D721Med (cell line): ENCODE data around the gene KMT5B.

ENCODE experiments used
- DNase-seq: peaks from one replicate; pipeline ENCODE4 v3.0.0; 2011; ENCODE audit warnings: low spot score; ENCODE audit not compliant: insufficient read length
- FAIRE-seq: peaks from 2 replicates; lab custom pipeline; 2011; peaks lifted over from hg19 to GRCh38; lab: Jason Lieb, UNC
- TF ChIP-seq, protein P1 (sequence below): IDR thresholded peaks from 2 replicates; pipeline ENCODE4 v1.5.1; 2012; ENCODE audit warnings: mild to moderate bottlenecking, control low read depth; ENCODE audit not compliant: insufficient read depth; ENCODE audit errors: missing control alignments

Gene KMT5B

DNA sequence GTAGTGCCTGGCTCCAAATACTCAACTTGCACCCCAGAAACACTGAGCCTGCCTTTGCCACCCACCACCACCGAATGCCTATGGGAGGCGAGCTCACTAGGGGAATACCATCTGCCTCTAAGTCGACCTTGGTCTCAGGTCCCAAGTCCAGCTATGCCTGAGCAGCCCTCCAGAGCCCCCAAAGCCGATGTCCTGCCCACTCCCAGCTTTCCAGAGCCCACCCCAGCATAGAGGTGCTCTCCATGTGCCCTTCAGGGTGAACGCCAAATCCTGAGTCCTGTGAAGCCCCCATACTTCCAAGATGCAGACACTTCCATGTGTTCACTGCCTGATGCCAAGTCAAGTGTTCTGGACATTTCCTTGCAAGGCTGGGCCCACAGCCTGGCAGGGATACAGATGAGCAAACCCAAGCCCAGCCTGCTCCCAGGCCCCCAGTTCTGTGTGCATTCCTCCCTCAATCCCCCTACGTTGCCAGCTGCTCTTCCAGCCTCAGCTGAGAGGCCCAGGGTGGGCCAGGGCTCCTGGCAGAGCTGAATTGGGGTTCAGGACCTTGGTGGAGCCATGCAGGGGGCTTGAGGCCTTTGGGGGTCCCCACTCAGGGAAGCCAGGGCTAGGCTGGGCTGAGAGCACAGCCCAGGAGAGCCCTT lies 2.6 kb upstream of the KMT5B start:
- DNase-seq (no peak), FAIRE-seq (no peak)
- TF ChIP-seq, protein P1, sequence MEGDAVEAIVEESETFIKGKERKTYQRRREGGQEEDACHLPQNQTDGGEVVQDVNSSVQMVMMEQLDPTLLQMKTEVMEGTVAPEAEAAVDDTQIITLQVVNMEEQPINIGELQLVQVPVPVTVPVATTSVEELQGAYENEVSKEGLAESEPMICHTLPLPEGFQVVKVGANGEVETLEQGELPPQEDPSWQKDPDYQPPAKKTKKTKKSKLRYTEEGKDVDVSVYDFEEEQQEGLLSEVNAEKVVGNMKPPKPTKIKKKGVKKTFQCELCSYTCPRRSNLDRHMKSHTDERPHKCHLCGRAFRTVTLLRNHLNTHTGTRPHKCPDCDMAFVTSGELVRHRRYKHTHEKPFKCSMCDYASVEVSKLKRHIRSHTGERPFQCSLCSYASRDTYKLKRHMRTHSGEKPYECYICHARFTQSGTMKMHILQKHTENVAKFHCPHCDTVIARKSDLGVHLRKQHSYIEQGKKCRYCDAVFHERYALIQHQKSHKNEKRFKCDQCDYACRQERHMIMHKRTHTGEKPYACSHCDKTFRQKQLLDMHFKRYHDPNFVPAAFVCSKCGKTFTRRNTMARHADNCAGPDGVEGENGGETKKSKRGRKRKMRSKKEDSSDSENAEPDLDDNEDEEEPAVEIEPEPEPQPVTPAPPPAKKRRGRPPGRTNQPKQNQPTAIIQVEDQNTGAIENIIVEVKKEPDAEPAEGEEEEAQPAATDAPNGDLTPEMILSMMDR: no peak

DNA sequence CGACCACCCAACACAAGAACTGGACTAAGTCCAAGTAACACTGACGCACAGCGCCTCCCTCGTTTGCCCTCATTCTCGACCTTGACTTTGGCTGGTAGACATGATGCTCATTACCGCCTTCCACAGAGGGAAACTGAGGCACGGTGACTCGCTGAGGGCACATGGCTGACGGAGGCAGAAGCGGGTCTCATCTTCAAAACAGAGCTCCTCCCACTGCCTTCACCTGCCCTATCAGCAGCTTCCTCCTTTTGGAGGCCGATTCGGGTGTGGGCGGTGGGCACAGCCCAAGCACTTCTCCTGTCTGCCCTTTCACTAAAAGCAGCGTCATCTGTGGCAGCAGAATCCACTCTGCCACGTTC lies 2.0 kb upstream of the KMT5B start:
- TF ChIP-seq, protein P1: no peak
- no peak for DNase-seq
- FAIRE-seq: no peak

DNA sequence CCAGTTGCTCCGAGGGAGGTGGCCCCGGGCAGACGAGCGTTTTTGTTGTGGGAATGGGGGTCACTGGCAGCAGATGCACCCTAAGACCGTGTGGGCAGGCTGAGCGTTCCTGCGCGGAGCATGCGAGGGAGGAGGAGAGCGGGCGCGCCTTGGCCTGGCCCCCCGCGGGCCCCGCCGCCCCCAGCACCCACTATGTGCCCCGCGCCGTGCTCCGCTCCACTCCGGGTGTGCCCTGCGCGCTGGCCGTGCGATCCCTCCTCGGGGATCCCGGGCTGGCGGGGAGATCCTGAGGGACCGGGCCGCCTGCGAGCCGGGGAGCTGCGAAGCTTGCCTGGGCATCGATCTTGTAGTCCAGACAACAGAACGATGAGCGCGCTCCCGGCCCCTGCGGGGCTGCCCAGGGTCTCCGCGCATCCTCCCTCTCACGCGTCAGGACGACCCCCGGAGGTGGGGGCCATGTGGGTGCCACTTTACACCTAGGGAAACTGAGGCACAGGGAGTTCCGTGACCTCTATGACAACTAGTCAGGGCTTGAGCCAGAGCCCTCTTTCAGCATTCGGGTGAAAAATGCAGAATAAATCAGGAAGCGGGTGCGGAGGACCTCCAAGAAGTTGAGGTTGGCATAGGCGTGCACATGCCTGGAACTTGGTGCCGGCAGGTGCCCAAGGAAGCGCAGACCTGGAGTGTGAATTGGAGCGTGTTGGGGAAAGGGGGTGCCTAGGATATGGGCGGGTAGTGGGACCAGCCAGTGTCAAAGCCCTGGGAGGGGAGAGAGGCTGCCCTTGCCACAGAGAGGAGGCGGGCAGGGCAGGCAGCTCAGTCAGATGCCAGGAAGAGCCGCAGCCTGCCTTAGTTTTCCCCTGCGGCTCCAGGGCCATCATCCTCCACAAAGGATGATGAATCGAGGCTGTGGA lies 1.3 kb upstream of the KMT5B start:
- no peak for FAIRE-seq
- no peak for DNase-seq
- TF ChIP-seq, protein P1: no peak

DNA sequence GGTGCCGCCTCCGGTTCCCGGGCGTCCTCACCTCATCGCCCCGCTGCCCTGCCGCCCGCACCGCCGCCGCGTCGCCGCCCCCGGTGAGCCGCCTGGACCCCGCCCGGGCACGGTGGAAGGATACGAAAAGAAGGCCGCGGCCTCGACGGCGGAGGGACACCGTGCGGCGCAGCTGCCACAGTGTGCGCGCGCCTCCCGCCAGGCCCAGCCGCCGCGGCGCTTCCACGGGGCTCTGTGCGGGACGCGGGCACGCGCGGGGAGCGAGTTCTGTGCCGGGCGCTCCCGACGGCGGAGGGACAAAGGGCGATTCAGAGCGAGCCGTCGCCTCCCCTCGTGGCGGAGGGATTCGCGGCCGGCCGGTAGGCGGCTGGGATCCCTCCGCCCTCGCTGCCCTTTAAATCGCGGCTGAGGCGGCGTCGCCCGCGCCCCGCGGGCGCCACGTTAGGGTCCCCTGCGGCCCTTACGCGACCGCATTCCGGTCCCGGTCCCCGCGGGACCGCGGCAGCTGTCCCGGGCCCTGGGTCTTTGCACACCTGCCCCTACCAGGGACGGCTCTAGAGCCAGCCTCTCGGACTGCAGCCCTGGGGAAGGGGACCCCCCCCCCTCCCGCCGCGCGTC lies 568 bp upstream of the KMT5B start:
- no peak for FAIRE-seq
- TF ChIP-seq, protein P1: no peak
- peak; percentile 61 for DNase-seq

DNA sequence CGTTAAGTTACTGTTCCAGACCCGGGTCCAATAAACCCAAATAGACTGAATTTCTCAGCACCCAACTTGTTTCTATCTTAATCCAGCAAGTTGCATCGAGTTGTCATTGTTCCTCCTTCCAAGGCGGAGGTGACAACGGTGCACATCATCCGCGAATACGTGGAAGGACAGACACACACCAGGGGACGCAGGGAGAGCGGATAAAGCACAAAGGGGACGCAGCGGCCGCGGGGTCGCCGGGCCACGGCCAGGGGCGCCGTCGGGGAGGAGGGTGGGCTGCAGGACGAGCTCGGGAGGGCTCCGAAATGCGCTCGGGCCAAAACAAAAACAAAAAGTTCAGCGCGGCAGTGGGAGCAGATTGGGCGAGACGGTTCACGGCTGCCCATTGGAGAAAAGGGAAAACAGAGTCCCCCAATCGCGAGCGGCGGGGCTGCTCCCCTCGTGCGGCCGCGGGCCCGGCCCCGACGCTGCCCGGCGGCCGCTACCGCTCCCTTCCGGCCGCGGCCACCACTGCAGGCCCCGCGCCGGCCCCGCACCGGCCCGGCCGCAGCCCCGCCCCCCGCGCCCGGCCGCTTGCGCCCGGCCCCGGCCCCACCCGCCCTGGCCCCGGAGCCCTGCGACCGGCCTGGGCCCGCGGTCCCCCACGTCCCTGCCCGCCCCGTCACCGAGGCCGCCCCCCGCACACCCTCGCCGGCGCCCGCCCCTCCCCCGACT lies 518 bp downstream of the KMT5B start:
- no peak for FAIRE-seq
- TF ChIP-seq, protein P1: peak; percentile 16
- no peak for DNase-seq

DNA sequence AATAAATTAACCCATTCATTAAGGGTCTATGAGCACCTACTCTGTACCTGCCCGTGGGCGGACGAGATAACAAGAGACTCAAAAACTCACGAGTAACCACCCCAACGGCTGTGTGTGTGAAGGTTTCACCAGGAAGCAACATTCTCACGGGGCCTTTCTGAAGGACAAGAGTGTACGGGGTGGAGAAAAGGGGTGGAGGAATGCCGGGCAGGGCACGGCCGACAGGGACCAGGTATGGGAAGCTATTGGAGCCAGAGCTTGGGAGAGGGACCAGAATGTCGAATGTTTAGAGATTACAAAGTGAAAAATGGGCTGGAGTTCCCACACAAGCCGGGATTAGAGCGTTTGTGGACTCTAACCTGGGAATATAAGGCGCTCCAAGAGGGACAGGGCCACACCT lies 1.6 kb downstream of the KMT5B start:
- FAIRE-seq (no peak), DNase-seq (no peak)
- TF ChIP-seq, protein P1: no peak
